SK-N-SH treated with all-trans-retinoic acid at 6 μM for 48 hours (cell line): Measurements from ENCODE around the gene DPPA4.

ENCODE experiments used
- ESRRG ChIP-seq: fragments of 250-450 bp; sonication (Bioruptor Pico); IDR thresholded peaks from 2 replicates; pipeline ENCODE4 v1.6.1; 2021; ENCODE audit warnings: mild to moderate bottlenecking
- TOX ChIP-seq: fragments of 250-450 bp; sonication (Bioruptor Pico); IDR thresholded peaks from 2 replicates; pipeline ENCODE4 v1.8.0; 2021; ENCODE audit warnings: mild to moderate bottlenecking, moderate library complexity, borderline replicate concordance
- ZFP30 ChIP-seq: fragments of 450-650 bp; formaldehyde crosslinking; IDR thresholded peaks from 2 replicates; pipeline ENCODE4 v1.5.0; 2022; ENCODE audit warnings: mild to moderate bottlenecking, moderate library complexity
- TF ChIP-seq, protein P1 (sequence below): fragments of 250-450 bp; sonication (Bioruptor Pico); IDR thresholded peaks from 2 replicates; pipeline ENCODE4 v1.8.0; 2020; ENCODE audit warnings: mild to moderate bottlenecking, moderate library complexity, borderline replicate concordance

DNA sequence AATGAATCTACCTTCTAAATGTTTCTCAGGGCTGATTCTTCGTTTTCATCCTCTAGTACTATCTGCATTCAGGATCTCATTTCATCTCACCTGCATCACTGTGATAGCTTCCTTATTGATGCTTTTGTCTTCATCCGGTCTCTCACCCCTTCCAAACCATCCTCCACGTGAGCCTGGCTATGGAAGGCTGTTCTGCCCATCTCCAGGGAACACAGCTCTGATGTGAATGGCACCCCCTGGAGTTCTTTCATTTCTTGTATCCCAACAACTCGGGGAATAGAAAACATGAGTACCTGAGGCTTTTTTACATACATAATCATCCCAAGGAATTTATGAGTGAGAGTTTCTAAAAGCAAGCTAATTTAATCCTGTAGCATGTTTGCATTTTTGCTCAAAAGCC is 8.8 kb upstream of the DPPA4 start:
- TF ChIP-seq ZFP30 = no peak
- TF ChIP-seq TOX (CRISPR knock-in tag) = no peak
- TF ChIP-seq, protein P1, sequence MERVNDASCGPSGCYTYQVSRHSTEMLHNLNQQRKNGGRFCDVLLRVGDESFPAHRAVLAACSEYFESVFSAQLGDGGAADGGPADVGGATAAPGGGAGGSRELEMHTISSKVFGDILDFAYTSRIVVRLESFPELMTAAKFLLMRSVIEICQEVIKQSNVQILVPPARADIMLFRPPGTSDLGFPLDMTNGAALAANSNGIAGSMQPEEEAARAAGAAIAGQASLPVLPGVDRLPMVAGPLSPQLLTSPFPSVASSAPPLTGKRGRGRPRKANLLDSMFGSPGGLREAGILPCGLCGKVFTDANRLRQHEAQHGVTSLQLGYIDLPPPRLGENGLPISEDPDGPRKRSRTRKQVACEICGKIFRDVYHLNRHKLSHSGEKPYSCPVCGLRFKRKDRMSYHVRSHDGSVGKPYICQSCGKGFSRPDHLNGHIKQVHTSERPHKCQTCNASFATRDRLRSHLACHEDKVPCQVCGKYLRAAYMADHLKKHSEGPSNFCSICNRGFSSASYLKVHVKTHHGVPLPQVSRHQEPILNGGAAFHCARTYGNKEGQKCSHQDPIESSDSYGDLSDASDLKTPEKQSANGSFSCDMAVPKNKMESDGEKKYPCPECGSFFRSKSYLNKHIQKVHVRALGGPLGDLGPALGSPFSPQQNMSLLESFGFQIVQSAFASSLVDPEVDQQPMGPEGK (CRISPR knock-in tag) = no peak
- no peak for TF ChIP-seq ESRRG (CRISPR knock-in tag)
